ENCODE measurements around the gene TRAPPC4. TPM values are rescaled to one million over a fixed set of nuclear protein-coding genes. Genes with fewer than 3 reads are reported as not detected.
A peak's percentile ranks its signal among the peaks of the same experiment; 100 is the strongest.
"Not testable (repeated sequence)": the region's sequence is repeated elsewhere in the genome, so short reads cannot be mapped to it uniquely, and the experiment has no call there.

The TRAPPC4 gene
- 68.1 TPM for total RNA-seq

- no peak for FAIRE-seq
- DNase-seq (ENCODE audit: low spot score in 2 of 2), result peak; percentile 84 to 95
Measured at GRCh38 chr11:119018074-119018938, at the start of gene TRAPPC4, which contains the start of gene RPS25. TRAPPC4 (plus strand) TSS chr11:119018766; CDS start chr11:119018796, 30 bp downstream. RPS25 (minus strand) TSS chr11:119018343; CDS start chr11:119018284, 59 bp downstream.

- not testable (repeated sequence) for FAIRE-seq; DNase-seq (ENCODE audit: low spot score in 2 of 2)
Measured at GRCh38 chr11:118969508-118969907, 49.1 kb upstream of the TRAPPC4 start.

GRCh38 chr11:118971646-118972045, 46.9 kb upstream of the TRAPPC4 start, which contains the start of gene FOXR1:
FOXR1 (plus strand) TSS chr11:118971761; CDS start chr11:118971932, 171 bp downstream.
- DNase-seq (ENCODE audit: low spot score in 2 of 2) (no peak), FAIRE-seq (no peak)

- no peak for FAIRE-seq
- DNase-seq (ENCODE audit: low spot score in 2 of 2), result no peak
Measured at GRCh38 chr11:118973985-118974384, 44.6 kb upstream of the TRAPPC4 start.

- FAIRE-seq, result no peak
- no peak for DNase-seq (ENCODE audit: low spot score in 2 of 2)
Measured at GRCh38 chr11:118975771-118976709, 42.5 kb upstream of the TRAPPC4 start.

- DNase-seq (ENCODE audit: low spot score in 2 of 2) (no peak), FAIRE-seq (no peak)
Measured at GRCh38 chr11:118979434-118979833, 39.1 kb upstream of the TRAPPC4 start.

- DNase-seq (ENCODE audit: low spot score in 2 of 2) (no peak), FAIRE-seq (no peak)
Measured at GRCh38 chr11:118980191-118980881, 38.2 kb upstream of the TRAPPC4 start.

GRCh38 chr11:118984337-118984736, 34.2 kb upstream of the TRAPPC4 start:
- DNase-seq (ENCODE audit: low spot score in 2 of 2); FAIRE-seq: not testable (repeated sequence)

- FAIRE-seq (no peak), DNase-seq (ENCODE audit: low spot score in 2 of 2) (no peak)
Measured at GRCh38 chr11:118984825-118985224, 33.7 kb upstream of the TRAPPC4 start.

GRCh38 chr11:118988280-118988679, 30.3 kb upstream of the TRAPPC4 start:
- DNase-seq (ENCODE audit: low spot score in 2 of 2), result no peak
- FAIRE-seq, result no peak

- not testable (repeated sequence) for FAIRE-seq; DNase-seq (ENCODE audit: low spot score in 2 of 2)
Measured at GRCh38 chr11:118991486-118992038, 27.0 kb upstream of the TRAPPC4 start.

- no peak for FAIRE-seq
- DNase-seq (ENCODE audit: low spot score in 2 of 2), result no peak
Measured at GRCh38 chr11:118996926-118997626, 21.5 kb upstream of the TRAPPC4 start.

GRCh38 chr11:118997627-118998387, 20.8 kb upstream of the TRAPPC4 start, which contains the start of gene CENATAC:
CENATAC (plus strand) TSS chr11:118998138; CDS start chr11:118998198, 60 bp downstream.
- DNase-seq (ENCODE audit: low spot score in 2 of 2) (peak; percentile 95 to 98), FAIRE-seq (no peak)

- DNase-seq (ENCODE audit: low spot score in 2 of 2) (no peak), FAIRE-seq (no peak)
Measured at GRCh38 chr11:118998388-118998717, 20.2 kb upstream of the TRAPPC4 start.

- no peak for DNase-seq (ENCODE audit: low spot score in 2 of 2)
- no peak for FAIRE-seq
Measured at GRCh38 chr11:118998822-118999221, 19.7 kb upstream of the TRAPPC4 start.

GRCh38 chr11:119000906-119001305, 17.7 kb upstream of the TRAPPC4 start:
- no peak for FAIRE-seq

GRCh38 chr11:119006656-119007055, 11.9 kb upstream of the TRAPPC4 start:
- DNase-seq (ENCODE audit: low spot score in 2 of 2) (no peak), FAIRE-seq (no peak)

More at GRCh38 chr11:119000906-119001305, 17.7 kb upstream of the TRAPPC4 start:
- DNase-seq (ENCODE audit: low spot score in 2 of 2), result no peak

- FAIRE-seq (no peak), DNase-seq (ENCODE audit: low spot score in 2 of 2) (no peak)
Measured at GRCh38 chr11:119011476-119012053, 7.0 kb upstream of the TRAPPC4 start.
